Tibial nerve (tissue), 3 donors: ENCODE data around the gene LILRB3.
"Not testable (repeated sequence)": the region's sequence is repeated elsewhere in the genome, so short reads cannot be mapped to it uniquely, and the experiment has no call there.

Experiments used
- CTCF ChIP-seq, 5 experiments: fragments of 200-600 bp in 3 of 5; fragments of 450-650 bp in 2 of 5; sonication (generic) in 3 of 5; IDR thresholded peaks; one replicate each; pipeline ENCODE4 v1.5.1; 2016 to 2019; ENCODE audit warnings: antibody characterized with exemption in 5 of 5, mild to moderate bottlenecking in 3 of 5, moderate library complexity in 2 of 5
- POLR2A ChIP-seq, 2 donors: fragments of 450-650 bp; IDR thresholded peaks; one replicate each; pipeline ENCODE4 v1.6.1; 2017; ENCODE audit warnings: antibody characterized with exemption in 2 of 2, mild to moderate bottlenecking in 2 of 2, moderate library complexity in 2 of 2

DNA sequence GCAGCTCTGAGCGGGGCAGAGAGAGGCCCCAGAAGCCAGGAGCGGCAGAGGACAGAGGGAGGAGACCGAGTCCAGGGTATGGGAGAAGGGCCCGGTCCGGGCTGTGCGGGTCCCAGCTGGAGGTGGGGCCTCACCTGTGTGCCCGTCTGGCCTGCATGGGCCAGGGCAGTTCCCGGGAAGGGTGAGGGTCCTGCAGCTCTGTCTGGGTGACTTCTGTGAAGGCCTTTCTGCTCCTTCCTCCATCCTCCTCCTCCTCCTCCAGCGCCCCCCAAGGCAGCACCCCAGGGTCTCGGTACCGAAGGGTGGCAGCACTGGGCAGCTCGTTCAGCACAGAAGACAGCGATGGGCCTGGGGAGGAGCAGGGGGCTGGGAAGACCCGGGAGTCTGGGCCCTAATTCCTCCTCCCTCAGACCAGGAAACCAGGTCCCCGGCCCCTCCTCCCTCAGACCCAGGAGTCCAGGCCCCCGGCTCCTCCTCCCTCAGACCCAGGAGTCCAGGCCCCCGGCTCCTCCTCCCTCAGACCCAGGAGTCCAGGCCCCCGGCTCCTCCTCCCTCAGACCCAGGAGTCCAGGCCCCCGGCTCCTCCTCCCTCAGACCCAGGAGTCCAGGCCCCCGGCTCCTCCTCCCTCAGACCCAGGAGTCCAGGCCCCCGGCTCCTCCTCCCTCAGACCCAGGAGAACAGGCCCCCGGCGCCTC lies 50.9 kb downstream of the LILRB3 start:
- not testable (repeated sequence) for TF ChIP-seq CTCF, POLR2A (IDR thresholded peaks at IDR 0.05)
